Mammary epithelial cell (primary cell): ENCODE data around the gene TUBB1.

Experiments used
- CTCF ChIP-seq, 2 donors: IDR thresholded peaks in 1 of 2; conservative IDR thresholded peaks in 1 of 2; 2 replicates each; pipeline ENCODE4 v1.5.1; 2011 to 2012; ENCODE audit warnings: inconsistent platforms in 2 of 2, low read length in 2 of 2, mild to moderate bottlenecking in 2 of 2, control low read depth in 1 of 2, low read depth in 1 of 2; ENCODE audit not compliant: insufficient read depth in 1 of 2; ENCODE audit errors: extremely low read depth in 1 of 2
- EZH2 ChIP-seq: IDR thresholded peaks from 2 replicates; pipeline ENCODE4 v1.6.1; 2012; ENCODE audit warnings: low read length, inconsistent platforms, borderline replicate concordance

DNA sequence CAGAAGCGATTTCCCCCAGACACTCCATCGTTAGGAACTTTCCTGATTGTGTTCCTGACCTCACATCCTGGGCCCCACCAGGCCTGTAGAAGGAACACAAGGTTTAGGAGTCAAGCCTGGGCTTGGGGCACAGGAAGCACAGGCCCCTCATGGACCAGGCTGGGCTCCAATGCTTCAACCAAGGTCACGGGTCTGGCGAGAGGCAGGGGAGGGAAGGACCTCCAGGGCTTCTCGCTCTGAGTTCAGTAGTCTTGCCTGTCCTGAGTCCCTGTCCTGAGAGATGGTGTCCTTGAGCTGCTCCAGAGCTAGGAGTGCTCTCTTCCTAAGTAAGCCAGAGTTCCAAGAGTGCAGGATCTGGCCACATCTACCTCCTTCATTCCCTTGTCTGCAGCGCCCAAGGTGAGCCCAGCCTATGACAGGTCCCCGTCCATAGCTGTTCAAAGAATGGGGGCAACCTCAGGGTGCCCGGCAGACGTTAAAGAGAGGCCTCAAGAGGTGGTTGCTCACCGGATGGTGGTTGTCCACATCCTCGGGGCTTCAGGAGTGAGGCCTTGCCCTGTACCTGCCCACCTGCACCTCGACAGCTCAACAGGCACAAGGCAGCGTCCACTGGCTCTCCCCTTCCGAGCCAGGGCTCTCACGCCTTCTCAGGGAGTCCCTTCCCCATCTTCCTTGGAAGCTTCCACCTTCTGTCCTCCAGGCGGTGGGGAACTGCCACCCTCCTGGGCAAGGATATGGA lies 1.6 kb upstream of the TUBB1 start:
- TF ChIP-seq CTCF (conservative IDR thresholded peaks at IDR 0.05 in 1 of 2, IDR thresholded peaks at IDR 0.05 in 1 of 2; ENCODE audit: extremely low read depth in 1 of 2, insufficient read depth in 1 of 2, low read depth in 1 of 2, low read length in 2 of 2) (no peak), EZH2 (no peak)
